Stimulated activated CD8-positive, alpha-beta memory T cell treated with anti-CD3 and anti-CD28 coated beads, Interleukin-12 subunit alpha, Interleukin-12 subunit beta, amount 100 ng/mL, for 24 hours (primary cell): Measurements from ENCODE around the gene CTNNBL1.

Experiments used
- DNase-seq: peaks from one replicate; pipeline ENCODE4 v3.0.0-alpha.2; 2020; ENCODE audit errors: extremely low read depth

The CTNNBL1 gene

DNA sequence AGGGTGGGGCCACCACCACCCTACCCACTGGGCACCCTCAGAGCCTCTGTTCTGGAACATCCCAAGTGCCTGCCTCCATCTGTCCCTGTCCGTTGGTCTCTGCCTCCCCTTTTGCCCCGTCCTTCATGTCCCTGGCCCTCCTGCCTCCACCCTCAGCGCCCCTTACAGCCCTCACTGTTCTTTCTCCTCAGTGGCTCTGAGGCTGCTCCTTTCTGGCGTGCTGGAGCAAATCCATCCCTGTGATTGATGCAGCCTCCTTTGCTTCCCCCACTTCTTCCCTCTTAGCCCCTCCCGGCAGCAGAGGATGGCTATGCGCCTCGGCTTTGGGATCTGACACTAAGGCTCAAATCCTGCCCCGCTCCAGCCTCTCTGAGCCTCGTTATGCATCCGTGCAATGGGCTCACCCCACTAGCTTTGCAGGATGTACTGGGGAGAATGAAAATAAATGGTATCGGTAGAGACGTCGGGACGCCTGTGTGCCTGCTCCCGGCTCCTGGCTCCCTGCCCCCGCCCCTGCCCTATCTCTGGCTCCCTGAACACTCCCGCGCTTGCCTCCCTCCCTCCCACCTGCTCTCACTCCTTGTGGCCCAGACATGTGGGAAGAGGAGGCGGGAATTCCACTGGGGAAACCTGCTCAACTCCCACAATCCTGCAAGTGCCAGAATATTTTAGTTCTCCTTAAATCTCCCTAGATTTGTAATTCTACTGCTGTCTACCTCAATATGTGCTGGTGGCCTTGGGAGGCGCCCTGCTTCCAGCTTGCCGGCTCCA is 222.2 kb downstream of the CTNNBL1 start:
- DNase-seq = no peak

DNA sequence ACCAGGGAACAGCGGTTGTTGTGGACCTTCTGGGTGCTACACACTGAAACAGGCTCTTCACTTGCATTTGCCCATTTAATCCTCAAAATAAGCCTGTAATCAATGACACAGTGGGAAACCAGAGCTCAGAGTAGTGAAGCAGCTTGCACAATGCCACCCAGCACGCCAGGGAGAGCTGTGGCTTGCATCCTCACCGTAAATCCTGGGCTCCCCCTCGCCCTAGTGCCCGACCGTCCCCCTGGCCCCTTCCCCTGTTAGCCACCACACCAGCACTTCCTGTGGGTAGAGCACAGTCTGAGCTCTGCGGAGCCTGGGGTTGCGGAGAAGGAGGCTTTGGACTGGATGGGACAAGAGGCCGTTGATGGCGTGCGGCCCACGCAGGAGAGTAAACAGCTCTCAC is 223.6 kb downstream of the CTNNBL1 start:
- no peak for DNase-seq

DNA sequence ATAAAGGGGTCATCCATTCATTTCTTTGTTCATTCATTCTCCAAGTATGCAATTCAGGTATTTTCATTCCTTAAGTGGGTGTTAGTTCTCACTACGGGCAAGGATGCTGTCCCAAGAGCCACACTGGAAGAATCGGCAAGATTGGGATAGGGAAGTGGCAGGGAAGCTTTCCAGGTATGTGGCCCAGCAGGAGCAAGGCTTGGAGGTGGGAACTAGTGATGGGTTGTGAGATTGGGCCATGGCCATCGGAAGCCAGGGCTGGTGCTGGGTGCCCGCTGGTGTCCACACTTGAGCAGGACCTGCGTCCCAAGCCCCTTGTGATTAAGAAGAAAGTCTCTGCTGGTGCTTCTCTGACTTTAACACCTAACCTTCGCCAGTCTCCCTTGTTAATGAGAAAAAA is 224.2 kb downstream of the CTNNBL1 start:
- no peak for DNase-seq

DNA sequence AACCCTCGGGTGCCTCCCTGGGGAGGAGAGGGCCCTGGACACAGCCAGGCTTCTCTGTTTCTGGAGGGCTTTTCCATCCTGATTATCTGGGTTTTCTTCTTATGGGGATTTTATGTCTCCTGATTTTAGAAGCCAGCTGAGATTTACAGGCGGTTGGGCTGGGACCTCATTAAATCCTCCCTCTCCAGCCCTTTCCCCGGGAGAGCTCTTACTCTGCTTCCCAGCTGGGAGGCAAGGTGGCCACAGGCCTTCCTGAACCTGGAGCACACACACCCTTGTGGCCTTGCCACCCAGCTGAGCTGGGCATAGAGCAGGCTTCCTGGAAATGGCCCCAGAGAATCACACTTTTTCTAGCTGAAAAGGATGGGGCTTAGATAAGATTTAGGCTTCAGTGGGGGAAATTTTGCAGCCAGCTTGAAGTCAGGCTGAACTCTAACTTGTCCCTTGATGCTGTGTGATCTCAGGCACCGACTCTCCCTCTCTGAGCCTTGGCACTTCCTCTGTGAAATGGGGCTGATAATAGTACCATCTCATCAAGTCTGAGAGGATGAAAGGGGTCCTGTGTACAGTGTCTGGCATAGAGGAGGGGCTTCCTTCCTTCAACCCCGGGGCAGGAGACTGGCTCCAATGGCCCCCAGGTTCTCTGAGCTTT is 225.7 kb downstream of the CTNNBL1 start:
- no peak for DNase-seq

DNA sequence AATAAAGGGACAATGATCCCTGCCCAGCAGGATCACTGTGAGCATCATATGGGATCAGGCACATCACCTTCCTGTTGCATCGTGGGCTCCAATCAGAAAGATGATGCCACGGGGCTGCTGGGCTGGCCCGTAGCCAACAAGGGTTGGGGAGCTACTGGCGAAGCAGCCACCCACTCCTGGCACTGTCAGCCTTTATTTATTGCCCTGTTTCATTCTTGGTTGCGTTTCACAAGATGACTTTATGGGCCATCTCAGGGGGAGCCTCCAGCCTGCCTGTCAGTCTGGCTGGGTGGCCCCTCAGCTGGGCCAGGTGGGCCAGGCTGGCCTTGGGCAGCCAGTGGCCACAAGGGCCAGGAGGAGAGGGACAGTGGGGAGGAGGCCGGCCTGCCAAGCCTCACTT is 226.4 kb downstream of the CTNNBL1 start:
- no peak for DNase-seq

DNA sequence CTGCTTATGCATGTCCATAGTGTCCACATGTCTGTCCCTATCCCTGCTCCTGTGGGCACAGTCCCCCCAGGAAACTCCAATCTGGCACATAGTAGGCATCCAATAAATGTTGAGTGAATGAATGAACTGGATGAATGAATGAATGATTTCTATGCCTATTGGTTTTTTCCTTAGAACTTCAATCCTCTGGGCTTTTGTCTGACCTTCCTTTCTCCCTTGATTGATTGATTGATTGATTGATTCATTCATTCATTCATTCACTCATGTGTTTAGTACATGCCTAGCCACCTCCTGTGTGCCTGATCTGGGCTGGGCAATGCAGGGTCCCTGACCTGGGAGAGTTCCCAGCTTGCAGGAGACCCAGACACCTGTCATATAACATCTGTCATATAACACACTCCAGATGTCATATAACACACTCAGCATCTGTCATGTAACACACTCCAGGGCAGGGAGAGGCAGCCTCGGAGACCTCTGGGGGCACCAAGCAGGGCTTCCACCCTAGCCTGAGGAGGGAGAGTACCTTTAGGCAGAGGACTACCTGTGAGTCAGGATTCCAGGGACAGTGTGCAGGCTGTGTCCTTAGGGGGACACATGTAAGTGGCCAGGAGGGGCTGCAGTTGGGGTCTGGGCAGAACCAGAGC is 227.0 kb downstream of the CTNNBL1 start:
- DNase-seq = no peak

DNA sequence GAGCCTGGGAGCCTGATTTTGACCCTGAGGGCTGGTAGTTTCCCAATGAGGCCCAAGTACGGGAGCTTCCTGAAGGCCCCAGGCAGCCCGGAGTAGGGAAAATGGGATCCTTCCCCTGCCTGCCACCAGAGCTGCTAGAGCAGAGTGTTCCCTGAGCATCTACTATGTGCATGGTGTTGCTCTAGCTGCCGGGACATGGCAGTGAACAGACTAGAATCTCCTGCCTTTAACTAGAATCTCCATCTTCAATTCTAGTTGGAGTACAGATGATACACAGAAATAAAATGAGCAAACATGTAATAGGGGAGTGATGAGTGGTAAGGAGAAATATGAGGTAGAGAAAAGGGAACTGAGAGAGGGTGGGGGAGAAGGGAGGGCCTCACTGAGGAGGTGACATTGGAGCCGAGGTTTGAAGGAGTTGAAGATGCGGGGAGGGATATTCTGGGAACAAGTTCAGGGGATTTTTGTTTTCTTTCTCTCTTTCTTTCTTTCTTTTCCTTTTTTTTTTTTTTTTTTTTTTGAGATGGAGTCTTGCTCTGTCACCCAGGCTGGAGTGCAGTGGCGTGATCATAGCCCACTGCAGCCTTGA is 227.6 kb downstream of the CTNNBL1 start:
- DNase-seq = no peak
